IPS-18c (cell line): ENCODE measurements around the gene AJUBA.
A peak's percentile ranks its signal among the peaks of the same experiment; 100 is the strongest.
"Not testable (repeated sequence)": the region's sequence is repeated elsewhere in the genome, so short reads cannot be mapped to it uniquely, and the experiment has no call there.

Experiments used
- H3K4me3 ChIP-seq: 2 replicates; pipeline ENCODE4 v1.7.0; 2013; ENCODE audit warnings: low read depth, mild to moderate bottlenecking, low read length, moderate library complexity; ENCODE audit not compliant: insufficient read depth
- H3K9me3 ChIP-seq: one replicate; pipeline ENCODE4 v1.6.1; 2013; ENCODE audit warnings: mild to moderate bottlenecking, low read length, moderate library complexity; ENCODE audit not compliant: control insufficient read depth, insufficient read depth

The AJUBA gene

DNA sequence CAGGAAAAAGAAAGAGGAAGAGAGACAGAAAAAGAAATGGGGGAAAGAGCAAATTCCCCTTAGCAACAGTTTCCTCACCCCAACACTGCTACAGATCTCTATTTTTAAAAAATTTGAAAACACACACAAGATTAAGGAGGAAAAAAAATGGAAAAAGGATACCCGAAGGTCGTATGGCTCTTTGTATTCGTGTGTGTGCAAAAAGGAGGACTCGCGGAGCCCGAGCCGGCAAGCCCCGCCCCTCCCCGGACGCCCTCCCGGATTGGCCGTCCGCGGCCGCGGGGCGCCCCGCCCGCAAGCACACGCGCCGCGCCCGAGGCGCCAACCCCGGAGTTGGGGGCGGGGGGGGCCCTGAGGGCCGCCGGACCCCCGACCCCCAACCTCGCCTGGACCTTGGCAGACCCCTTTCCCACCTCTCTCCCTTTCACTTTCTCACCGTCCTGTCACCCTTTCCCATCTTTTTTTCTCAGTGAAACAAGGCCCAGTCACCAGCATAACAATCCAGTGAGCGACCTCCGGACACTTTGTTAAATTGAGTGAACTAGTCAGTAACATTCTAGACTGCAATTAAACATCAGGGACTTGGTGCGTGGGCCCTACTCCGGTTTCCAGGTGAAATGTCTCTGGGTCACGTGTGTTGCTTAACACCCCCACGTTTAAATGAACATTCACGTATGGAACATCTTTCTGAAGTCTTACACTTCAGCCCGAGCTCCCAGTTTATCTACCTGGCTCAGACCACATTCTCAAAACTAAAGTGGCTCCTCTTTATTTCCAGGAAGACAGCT, 27.8 kb upstream of the AJUBA start, which contains the start of gene C14orf93:
TSS of gene C14orf93 (minus strand) at position 205 of the 788 bp plus-strand sequence. CDS start 11,120 bp downstream, outside the sequence.
- Histone ChIP-seq H3K9me3 (no peaks in the 10 kb centered on the region), H3K4me3 (peak within 1 kb of the TSS; percentile 55; the same call in 1 of the 2 replicates)

DNA sequence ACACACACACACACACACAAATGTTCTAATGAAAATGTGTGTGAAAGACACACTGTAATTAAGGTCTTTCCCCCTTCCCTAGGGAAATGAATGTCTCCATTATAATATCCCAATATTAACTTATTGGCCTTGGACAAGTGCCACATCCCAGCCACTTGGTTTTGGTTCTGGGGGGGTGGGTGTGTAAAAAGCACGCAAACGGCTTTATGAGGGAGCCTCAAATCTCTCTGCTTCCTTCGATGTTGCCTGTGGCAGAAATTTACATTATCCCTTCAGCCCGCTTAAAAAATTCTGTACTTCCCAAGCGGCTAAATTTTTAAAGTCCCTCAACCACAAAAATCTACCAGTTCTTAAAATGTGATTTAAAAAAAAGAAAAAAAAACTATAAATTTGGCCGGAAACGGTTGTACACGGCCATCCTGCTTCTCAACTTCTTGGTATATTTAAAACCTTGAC, 27.2 kb upstream of the AJUBA start:
- H3K4me3 ChIP-seq: peak overlapping the region; percentile 55; the same call in 1 of the 2 replicates
- no peaks in the 10 kb centered on the region for H3K9me3 ChIP-seq

DNA sequence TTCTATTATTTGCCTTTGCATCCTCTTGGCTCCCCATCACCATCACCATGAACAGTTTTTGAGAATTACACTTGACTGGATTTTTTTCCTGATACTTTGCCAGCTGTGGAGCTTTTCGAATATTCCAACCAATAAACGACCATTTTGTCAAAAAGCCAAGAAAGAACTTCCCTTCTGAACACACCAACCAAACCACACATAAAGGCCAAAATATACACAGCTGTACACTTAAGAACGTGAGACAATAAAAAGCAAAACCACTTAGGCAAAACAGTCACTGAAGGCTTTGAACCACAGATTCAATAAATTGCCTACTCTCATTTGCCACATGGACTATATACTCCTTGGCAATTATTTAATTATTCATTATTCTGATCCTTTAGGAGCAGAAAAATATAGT, 26.5 kb upstream of the AJUBA start:
- H3K4me3 ChIP-seq: no peak overlapping the region
- H3K9me3 ChIP-seq: no peaks in the 10 kb centered on the region

DNA sequence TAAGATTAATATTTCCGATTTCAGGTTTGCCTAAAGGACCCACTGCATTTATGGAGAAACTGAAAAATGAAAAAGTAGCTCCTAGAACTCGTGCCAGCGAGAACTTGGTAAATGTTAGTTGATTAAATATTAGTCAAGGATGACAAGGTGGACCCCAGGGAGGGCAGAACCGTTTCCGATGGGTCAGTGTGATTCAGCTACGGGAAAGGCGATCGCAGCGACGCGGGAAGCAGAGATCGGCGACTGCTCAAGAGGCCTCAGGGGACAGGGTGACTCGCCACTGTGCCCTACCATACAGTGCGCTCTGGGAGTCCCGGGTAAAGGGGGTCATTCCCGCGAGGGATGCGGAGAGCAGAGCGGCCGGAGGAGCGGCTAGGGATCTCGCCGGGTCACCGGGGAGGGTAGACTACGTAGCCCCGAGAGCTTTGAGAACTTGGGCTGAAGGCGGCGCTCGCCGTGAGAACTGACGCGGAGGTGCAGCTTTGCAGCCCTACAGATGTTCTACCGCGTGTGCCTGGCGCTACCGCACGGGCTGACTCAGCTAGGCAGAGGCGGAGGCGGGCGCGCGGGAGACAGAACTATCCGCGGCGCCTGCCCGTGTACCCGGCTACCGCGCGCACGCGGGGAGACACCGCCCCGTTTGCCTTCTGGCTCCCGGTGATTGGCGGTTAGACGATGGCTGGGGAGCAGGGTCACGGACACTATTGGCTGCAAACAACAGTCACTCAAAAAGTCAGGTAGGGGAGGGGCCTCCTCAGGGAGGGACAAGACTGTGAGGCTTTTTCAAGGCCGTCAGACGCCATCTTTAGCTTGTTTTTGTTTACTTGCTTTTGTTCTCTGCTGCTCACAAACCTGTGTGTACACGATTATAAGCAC, 24.4 kb upstream of the AJUBA start:
- H3K4me3 ChIP-seq: peak overlapping the region; percentile 81

DNA sequence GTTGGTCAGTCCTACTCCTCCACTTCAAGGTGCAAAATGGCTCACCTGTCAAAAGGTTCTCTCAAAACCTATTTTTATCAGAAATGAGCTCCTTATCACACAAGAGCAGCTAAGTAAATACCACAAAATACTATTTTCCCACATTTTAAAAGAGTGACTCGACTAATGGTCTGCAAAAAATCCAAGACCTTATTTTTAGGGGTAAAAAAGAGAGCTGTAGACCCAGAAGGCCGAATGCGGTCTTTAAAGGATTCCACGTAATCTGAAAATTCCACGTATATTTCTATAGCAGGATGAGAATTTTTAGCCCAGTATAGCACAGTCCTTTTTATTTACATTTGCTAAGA, 23.8 kb upstream of the AJUBA start:
- H3K4me3 ChIP-seq: peak overlapping the region; percentile 81

More for the DNA sequence above, 24.4 kb upstream of the AJUBA start:
- no peaks in the 10 kb centered on the region for H3K9me3 ChIP-seq

DNA sequence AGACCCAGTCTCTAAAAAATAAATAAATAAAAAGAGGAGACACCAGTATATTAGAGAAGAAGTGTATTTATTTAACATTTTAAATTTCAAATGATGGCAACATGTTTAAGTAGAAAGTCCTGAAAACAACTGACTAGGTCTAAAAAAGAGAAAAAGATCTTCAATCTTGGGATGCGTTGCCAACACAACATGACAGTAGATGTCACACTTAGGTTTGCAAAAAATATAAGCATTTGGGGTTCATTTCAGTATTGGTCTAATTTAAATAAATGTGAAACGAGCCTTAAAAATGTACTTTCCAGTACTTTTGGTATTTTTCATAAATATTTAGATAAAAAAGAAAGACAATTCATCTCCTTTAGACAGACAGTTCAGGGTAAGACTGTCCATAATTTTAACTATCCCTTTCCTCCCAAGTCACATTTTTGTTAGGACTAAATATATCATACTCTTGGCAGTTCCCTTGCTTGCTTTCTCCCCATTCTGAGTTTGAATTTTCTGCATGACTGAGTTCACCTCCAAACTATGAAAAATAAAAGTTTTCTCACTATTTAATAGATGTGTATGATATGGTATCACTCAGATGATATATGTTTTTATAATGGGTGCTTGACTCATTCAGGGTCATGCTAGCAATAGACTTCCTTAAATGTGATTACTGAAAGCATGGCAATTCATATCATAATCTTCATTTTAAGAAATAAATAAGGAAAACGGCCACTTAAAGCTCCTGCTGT, 23.3 kb upstream of the AJUBA start:
- H3K4me3 ChIP-seq: no peak overlapping the region
- no peaks in the 10 kb centered on the region for H3K9me3 ChIP-seq

More for the DNA sequence above, 23.8 kb upstream of the AJUBA start:
- no peaks in the 10 kb centered on the region for H3K9me3 ChIP-seq

DNA sequence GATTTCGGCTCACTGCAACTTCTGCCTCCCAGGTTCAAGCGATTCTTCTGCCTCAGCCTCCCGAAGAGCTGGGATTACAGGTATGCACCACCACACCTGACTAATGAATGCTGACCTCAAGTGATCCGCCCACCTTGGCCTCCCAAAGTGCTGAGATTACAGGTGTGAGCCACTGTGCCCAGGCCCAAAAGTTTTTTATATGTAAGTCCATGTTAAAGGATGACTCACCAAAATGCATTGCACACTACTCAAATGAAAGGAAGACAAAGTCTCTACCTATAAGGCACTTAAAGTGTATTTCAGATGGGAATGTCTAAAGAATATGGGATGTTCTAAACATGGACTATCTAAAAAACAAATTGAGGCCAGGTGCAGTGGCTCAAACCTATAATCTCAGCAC, 21.9 kb upstream of the AJUBA start:
- H3K9me3 ChIP-seq, H3K4me3 ChIP-seq: not testable (repeated sequence)

DNA sequence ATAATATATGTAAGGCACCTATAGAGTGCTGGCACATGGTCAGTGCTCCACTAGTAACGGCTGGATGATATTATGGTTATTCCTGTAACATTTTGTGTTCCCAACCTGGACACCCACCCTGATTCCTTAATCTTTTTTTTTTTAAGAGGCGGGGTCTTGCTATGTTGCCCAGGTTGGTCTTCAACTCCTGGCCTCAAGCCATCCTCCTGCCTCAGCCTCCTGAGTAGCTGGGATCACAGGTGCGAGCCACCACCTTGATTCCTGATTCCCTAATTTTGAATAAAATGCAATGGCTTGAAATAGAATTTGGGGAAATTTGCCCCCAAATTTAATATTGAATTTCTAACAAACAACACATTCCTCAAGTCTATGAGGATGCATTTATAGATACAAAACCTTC, 20.2 kb upstream of the AJUBA start:
- Histone ChIP-seq H3K9me3 (no peaks in the 10 kb centered on the region), H3K4me3 (no peak overlapping the region)

DNA sequence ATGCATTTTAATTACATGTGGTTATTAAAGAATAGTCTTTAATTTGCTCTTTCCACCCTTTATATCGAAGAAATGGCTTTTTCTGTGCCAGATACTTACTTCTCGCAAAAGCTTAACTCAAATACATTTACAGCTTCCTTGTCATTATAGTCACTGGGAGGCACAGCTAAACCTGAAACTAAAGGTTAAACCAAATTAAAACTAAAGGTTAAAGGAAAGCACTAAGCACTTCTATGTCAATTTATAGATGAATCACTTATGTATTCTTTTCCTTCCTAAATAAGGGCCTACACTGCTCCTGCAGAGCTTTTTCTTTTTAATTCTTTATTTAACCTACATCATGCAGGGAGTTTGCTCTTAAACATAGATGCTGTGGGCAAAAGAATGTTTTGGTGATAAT, 18.5 kb upstream of the AJUBA start:
- H3K4me3 ChIP-seq: no peak overlapping the region
- no peaks in the 10 kb centered on the region for H3K9me3 ChIP-seq

DNA sequence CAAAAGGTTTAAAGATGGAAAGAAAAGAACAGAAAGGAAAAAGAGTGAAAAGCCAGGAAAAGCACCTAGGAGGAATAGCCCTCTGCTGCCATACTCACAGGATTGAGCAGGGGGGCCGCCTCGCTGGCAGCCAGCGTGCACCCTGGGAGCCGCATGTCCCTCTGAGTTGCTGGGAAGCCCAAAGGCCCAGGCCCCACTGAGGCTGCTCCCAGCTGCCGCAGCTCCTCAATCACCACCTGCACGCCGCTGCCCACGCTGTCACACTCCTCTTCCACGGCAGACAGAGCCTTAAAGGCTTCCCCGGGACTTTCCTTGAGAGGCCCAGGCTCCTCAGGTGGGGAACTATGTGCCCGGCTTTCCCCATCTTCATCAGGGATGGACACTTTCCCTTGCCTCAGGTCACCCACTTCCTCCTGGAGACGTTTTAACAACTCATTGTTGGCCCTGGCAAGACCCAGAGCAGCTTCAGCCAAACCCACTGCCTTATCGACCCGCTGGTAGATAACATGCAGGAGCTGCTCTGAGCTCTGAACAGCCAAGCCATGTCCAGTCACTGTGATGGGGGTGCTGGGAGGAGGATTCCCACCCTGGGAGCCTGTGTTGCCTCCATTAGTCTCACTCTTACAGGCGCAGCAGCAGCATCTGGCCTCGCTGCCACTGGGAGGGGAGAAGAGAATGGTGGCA, 16.1 kb upstream of the AJUBA start:
- no peaks in the 10 kb centered on the region for H3K9me3 ChIP-seq
- H3K4me3 ChIP-seq: no peak overlapping the region

DNA sequence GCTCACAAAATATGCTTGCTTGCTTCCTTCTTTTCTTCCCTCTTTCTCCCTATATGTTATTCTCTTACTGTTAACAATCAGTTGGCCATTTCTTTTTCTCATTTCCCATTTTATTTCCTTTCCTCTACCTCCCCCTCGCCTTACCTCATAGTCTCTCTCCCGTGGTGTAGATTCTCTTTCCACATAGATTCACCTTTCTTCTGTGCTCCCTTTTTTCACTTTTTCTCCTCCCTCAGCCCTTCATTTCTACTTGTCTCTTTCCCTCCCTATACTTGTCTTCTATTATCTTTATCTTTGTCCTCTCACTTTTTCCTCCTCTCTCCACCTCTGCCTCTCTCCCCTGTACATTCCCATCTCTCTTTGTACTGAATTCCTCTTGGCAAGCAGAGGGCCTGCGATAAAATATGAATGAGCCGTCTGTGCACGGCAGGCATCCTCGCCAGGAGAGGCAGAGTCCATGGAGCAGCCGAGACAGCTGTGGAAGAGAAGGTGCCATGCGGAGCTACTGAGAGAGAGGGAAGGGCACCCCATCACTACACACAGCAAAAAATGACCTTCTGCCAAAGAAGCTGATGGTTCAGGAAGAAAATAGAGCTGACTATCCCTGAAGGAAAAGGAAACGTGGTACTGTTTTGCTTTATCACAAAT, 15.4 kb upstream of the AJUBA start:
- Histone ChIP-seq H3K9me3 (no peaks in the 10 kb centered on the region), H3K4me3 (no peak overlapping the region)

DNA sequence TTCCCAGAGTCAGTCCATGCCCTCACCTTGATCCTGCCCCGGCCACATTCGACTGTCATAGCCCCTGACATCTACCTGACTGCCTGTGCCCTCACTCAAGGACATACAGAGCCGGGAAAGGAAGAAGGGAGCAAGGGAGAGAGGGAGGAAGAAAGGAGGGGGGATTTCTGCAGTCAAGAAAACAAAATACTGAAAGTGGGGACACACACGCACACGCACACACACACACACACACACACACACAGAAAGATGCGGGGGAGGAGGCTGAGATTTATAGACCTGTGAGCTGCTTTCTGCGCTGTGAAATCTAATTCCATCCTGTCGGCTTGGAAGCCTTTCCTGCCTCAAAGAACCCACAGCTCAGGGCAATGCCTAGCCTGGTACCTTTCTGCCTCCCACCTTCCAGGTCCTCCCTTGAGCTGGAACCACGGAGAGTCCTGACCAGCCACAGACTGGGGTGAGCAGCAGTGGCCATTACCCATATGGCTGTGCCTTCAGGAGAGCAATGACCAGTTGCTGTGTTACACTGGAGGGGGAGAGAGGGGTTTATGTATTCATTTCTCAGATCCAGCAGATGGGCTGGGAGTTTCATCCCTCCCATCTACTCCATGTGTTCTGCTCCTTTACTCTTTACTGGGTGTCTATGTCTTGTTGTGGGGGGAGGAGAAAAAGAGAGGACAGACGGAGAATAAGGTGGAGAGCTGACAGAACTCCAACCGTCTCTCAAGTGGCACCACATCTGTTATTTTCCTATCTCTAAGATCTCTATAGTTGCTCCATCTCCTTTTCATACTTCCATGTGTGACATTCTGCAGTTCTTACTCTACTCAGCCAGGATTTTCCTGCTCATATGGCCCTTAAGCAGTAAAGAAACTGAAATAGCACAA, 14.7 kb upstream of the AJUBA start:
- Histone ChIP-seq H3K4me3 (no peak overlapping the region), H3K9me3 (no peaks in the 10 kb centered on the region)

DNA sequence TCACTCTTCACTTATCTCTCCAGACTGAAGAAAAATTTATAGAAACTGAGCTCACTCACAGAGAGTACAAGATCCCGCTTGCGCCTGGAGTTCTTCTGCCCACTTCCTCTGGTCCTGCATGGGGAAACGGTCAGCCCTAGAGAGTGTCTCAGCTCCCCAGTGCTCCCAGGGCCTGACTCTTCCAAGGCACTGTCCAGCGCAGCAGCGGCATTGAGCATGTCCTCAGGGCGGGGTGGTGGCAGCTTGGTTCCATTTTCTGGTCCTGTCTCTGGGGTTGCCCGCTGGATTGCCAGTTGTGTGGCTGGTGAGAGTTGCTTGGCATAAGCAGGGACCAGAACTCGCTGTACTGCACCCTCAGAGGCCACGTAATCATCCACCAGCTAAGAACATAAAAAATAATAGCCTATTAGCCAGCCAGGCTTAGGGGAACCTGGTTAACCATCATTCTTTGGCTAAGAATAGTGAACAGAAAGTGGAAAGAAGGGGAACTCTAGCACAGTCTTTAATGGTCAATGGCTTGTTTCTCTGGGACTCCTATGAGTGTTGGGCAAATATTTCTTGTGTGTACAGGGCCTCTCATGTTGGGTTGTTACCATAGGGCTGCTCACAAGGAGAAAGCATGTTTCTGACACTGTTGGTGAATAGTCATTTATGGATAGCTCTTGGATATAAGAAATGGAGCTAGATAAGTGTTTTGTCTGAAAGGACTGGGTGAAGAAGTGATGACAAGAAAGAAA, 13.7 kb upstream of the AJUBA start:
- H3K4me3 ChIP-seq: no peak overlapping the region
- no peaks in the 10 kb centered on the region for H3K9me3 ChIP-seq

DNA sequence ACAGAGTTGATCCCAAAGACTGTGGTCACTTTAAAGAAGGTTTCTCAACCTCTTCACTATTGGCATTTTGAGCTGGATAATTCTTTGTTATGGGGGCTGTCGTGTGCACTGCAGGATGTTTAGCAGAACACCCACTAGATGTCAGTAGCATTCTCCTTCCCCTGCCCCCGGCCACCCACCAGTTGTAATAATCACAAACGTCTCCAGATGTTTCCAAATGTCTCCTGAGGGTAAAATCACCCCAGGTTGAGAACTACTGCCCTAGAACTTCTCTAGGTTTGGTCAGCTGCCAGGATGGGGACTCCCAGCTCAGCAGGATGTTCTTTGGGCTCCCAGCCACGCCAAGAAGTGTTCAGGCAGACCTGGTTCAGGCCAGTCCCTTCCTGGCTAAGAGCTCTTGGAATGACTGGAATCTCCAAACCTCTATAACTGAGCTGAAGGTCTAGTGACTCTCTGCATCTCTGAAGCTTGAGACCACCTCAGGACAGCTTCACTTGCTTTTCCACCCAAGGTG, 12.5 kb upstream of the AJUBA start:
- Histone ChIP-seq H3K9me3 (no peaks in the 10 kb centered on the region), H3K4me3 (no peak overlapping the region)

DNA sequence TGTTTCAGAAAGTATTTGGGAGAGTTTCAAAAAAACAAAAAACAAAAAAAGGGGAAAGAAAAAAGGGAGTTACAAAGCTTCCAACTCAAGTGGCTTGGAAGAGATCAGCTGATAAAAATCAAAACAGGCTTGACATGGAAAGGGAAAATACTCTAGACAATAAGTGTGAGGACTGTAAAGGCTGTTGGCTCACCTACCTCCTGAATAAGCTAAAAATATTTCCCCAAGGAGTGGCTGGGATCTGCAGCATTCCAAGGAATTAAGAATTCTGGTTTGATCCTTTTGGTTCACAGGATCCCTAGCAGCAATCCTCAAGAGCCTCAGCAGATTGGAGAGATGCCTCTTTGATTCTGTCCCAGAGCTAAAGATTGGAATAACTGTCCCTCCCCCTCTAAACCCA, 11.2 kb upstream of the AJUBA start:
- Histone ChIP-seq H3K4me3 (no peak overlapping the region), H3K9me3 (no peaks in the 10 kb centered on the region)
